Coronary artery (tissue), 2 donors: ENCODE measurements around the gene MAD1L1.
"Not testable (repeated sequence)": the region's sequence is repeated elsewhere in the genome, so short reads cannot be mapped to it uniquely, and the experiment has no call there.

ENCODE experiments used
- DNase-seq: peaks from one replicate; pipeline ENCODE4 v3.0.0-alpha.2; 2017; ENCODE audit warnings: low spot score
- H3K27ac ChIP-seq, 2 donors: fragments of 200-600 bp; sonication (generic); one replicate each; pipeline ENCODE4 v1.5.1; 2016 to 2019
- H3K4me3 ChIP-seq: fragments of 200-600 bp; sonication (generic); 2 replicates; pipeline ENCODE4 v1.5.1; 2016; ENCODE audit warnings: mild to moderate bottlenecking, moderate library complexity
- CTCF ChIP-seq: fragments of 200-600 bp; sonication (generic); IDR thresholded peaks from one replicate; pipeline ENCODE4 v1.5.1; 2019; ENCODE audit warnings: antibody characterized with exemption

MAD1L1 gene

GRCh38 chr7:1842321-1843221 lies 390.2 kb downstream of the MAD1L1 start:
- DNase-seq, result peak; percentile 66
- no peak overlapping the region for H3K27ac ChIP-seq

DNA sequence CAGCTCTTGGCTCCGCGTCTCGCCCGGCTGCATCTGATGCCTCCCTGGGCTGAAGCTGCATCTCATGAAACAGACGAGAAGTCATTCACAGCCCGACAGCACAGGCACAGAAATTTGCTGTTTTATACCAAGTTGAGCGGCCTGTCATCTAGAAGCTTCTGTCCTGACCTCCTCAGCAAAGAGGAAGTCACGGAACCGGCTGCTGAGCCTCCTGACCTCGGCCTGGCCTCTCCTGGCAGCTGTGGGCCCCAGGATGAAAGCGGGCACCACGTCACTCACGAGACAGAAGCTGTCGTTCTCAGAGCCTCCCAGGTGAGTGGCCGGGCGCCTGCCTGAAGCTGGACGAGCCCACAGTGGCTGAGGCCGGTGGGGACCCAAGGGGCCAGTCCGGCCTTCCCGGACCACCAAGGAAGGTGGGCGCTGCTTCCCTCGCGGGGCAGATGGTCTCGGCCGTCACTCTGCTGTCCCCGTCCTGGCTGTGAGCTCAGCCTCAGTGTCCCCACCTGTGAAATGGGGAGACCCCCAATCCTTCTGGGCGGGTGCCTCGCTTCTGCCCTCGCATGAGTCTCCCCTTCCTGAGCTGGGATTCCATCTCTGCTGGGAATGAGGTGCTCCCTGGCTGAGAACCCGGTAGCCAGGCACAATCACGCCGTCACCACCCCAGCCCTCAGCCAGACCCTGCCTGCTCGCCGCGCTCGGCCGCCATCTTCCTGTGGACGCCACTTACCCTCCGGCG lies 391.3 kb downstream of the MAD1L1 start:
- peak; percentile 54 for DNase-seq
- H3K27ac ChIP-seq, H3K4me3 ChIP-seq: not testable (repeated sequence)

More at GRCh38 chr7:1842321-1843221, 390.2 kb downstream of the MAD1L1 start:
- no peak overlapping the region for H3K4me3 ChIP-seq
- TF ChIP-seq CTCF, result no peak

DNA sequence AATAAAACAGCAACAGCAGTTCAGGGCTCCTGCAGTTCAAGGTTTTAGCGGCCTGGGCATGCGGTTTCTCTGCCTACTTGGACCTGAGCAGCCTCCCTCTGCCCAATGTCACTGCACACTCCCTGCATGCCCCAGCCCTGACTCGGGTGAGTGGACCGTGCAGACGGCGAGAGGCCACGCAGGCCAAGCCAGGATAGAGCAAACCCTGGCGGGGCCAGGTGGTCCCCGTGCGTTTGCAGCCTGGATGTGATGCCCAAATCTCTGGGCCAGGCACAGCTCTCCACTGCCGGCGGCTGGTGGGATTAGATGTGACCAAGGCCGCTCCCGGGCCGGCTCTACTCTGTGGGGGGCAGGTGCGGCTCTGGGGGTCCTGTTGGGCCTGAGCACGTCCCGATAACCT lies 392.0 kb downstream of the MAD1L1 start:
- H3K4me3 ChIP-seq, H3K27ac ChIP-seq, DNase-seq: not testable (repeated sequence)

GRCh38 chr7:1839701-1840100 lies 393.0 kb downstream of the MAD1L1 start:
- Histone ChIP-seq H3K27ac (no peak overlapping the region), H3K4me3 (no peak overlapping the region)
- TF ChIP-seq CTCF, result no peak
- DNase-seq, result peak; percentile 46

GRCh38 chr7:1838911-1839531 lies 393.7 kb downstream of the MAD1L1 start:
- not testable (repeated sequence) for DNase-seq, H3K27ac ChIP-seq, H3K4me3 ChIP-seq

GRCh38 chr7:1838544-1838872 lies 394.2 kb downstream of the MAD1L1 start:
- DNase-seq, result peak; percentile 43
- not testable (repeated sequence) for H3K4me3 ChIP-seq, H3K27ac ChIP-seq

GRCh38 chr7:1837696-1838543 lies 394.8 kb downstream of the MAD1L1 start:
- peak; percentile 46 for DNase-seq
- H3K27ac ChIP-seq, H3K4me3 ChIP-seq: not testable (repeated sequence)

DNA sequence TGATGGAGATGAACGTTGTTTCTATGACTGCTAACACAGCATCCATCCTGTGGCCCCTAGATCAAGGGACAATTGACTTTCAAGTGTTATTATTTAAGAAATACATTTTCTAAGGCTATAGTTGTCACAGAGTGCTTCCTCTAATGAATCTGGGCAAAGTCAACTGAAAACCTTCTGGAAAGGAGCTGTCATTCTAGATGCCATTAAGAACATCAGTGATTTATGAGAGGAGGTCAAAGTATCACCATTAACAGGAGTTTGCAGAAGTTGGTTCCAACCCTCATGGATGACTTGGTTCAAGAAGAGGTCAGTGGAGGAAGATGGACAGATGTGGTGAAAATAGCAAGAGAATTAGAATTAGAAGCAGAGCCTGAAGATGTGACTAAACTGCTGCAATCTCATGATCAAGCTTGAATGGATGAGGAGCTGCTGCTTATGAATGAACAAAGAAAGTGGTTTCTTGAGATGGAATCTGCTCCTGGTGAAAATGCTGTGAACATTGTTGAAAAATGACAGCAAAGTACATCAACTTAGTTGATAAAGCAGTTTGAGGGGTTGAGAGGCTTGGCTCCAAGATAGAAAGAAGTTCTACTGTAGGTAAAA lies 400.7 kb downstream of the MAD1L1 start:
- H3K4me3 ChIP-seq, DNase-seq: not testable (repeated sequence)

DNA sequence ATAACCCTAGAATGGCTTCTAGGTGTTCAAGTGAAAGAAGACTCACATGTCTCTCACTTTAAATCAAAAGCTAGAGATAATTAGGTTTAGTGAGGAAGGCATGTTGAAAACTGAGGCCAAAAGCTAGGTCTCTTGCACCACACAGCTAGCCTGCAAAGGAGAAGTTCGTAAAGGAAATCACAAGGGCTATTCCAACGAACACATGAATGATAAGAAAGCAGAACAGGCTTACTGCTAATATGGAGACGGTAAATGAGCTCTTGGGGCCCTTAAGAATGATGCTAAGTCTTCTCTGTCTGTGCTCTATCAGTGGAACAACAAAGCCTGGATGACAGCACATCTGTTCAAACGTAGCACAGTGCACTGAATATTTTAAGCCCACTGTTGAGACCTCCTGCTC lies 401.3 kb downstream of the MAD1L1 start:
- not testable (repeated sequence) for H3K4me3 ChIP-seq, DNase-seq, H3K27ac ChIP-seq

More for the DNA sequence above, 400.7 kb downstream of the MAD1L1 start:
- not testable (repeated sequence) for H3K27ac ChIP-seq

DNA sequence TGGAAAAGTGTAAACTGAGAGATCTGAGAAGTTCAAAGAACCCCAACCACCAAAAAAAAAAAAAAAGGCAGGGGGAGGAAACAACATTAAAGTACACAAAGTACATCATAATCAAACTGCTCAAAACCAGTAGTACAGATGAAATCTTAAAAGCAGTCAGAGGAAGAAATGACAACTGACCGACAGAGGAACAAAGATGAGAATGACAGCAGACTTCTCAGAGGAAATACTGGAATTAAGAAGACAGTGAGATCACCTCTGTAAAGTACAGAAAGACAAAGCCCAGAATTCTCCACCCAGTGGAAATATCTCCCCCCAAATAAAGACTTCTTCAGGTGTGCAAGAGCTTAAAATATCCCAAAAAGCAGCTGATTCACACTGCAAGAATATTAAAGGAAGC lies 403.1 kb downstream of the MAD1L1 start:
- H3K4me3 ChIP-seq, H3K27ac ChIP-seq, DNase-seq: not testable (repeated sequence)
